Measurements from ENCODE around the gene SCN2A.
"Not testable (repeated sequence)": the region's sequence is repeated elsewhere in the genome, so short reads cannot be mapped to it uniquely, and the experiment has no call there.

The SCN2A gene

GRCh38 chr2:165373278-165374010 is 134.2 kb downstream of the SCN2A start:
- no peak overlapping the region for H3K4me3 ChIP-seq (ENCODE audit: low read depth, low read length)
- no peak for TF ChIP-seq CTCF (IDR thresholded peaks at IDR 0.05; ENCODE audit: low read depth, low read length, missing control alignments)
- DNase-seq (ENCODE audit: low read depth): no peak

- no peak for DNase-seq (ENCODE audit: low read depth)
- no peak for TF ChIP-seq CTCF (IDR thresholded peaks at IDR 0.05; ENCODE audit: low read depth, low read length, missing control alignments)
- H3K4me3 ChIP-seq (ENCODE audit: low read depth, low read length): no peak overlapping the region
These were observed 137.4 kb downstream of the SCN2A start for GRCh38 chr2:165376571-165376975.

GRCh38 chr2:165382362-165382761 is 143.1 kb downstream of the SCN2A start:
- H3K4me3 ChIP-seq (ENCODE audit: low read depth, low read length): no peak overlapping the region
- no peak for DNase-seq (ENCODE audit: low read depth)
- TF ChIP-seq CTCF (IDR thresholded peaks at IDR 0.05; ENCODE audit: low read depth, low read length, missing control alignments): no peak

GRCh38 chr2:165390875-165391274 is 151.7 kb downstream of the SCN2A start:
- H3K4me3 ChIP-seq (ENCODE audit: low read depth, low read length): no peak overlapping the region
- no peak for DNase-seq (ENCODE audit: low read depth)
- no peak for TF ChIP-seq CTCF (IDR thresholded peaks at IDR 0.05; ENCODE audit: low read depth, low read length, missing control alignments)

- no peak for TF ChIP-seq CTCF (IDR thresholded peaks at IDR 0.05; ENCODE audit: low read depth, low read length, missing control alignments)
- no peak overlapping the region for H3K4me3 ChIP-seq (ENCODE audit: low read depth, low read length)
- DNase-seq (ENCODE audit: low read depth): no peak
These were observed 152.6 kb downstream of the SCN2A start for GRCh38 chr2:165391791-165392190.

- H3K4me3 ChIP-seq (ENCODE audit: low read depth, low read length); DNase-seq (ENCODE audit: low read depth): not testable (repeated sequence)
These were observed 159.4 kb downstream of the SCN2A start for GRCh38 chr2:165398603-165399002.

- no peak overlapping the region for H3K4me3 ChIP-seq (ENCODE audit: low read depth, low read length)
- DNase-seq (ENCODE audit: low read depth): peak; percentile 44
- peak; percentile 66 for TF ChIP-seq CTCF (IDR thresholded peaks at IDR 0.05; ENCODE audit: low read depth, low read length, missing control alignments)
These were observed 162.2 kb downstream of the SCN2A start for GRCh38 chr2:165401285-165401852.
